Breast epithelium (tissue), 4 donors: Measurements from ENCODE around the gene RAMP3. TPM values are rescaled to one million over a fixed set of nuclear protein-coding genes. Genes with fewer than 3 reads are reported as not detected.
"Not testable (repeated sequence)": the region's sequence is repeated elsewhere in the genome, so short reads cannot be mapped to it uniquely, and the experiment has no call there.

Experiments used
- DNase-seq, 2 donors: peaks; one replicate each; pipeline ENCODE4 v3.0.0-alpha.2; 2019; ENCODE audit warnings: low spot score in 2 of 2
- H3K27ac ChIP-seq, 2 donors: fragments of 200-600 bp; sonication (generic) in 1 of 2; one replicate each; pipeline ENCODE4 v1.5.1; 2016 to 2019; ENCODE audit warnings: mild to moderate bottlenecking in 1 of 2
- H3K27me3 ChIP-seq, 2 donors: fragments of 200-600 bp; sonication (generic) in 1 of 2; one replicate each; pipeline versions ENCODE4 v1.5.1 to v1.6.0; 2017 to 2019; ENCODE audit warnings: control low read depth in 1 of 2, mild to moderate bottlenecking in 1 of 2
- H3K36me3 ChIP-seq: fragments of 200-600 bp; one replicate; pipeline ENCODE4 v1.5.1; 2019
- H3K4me1 ChIP-seq, 2 donors: fragments of 200-600 bp; sonication (generic); one replicate each; pipeline ENCODE4 v1.5.1; 2016 to 2019; ENCODE audit warnings: control low read depth in 1 of 2
- H3K4me3 ChIP-seq, 3 donors: fragments of 200-600 bp; sonication (generic); 1 replicate in 2 of 3; 2 replicates in 1 of 3; pipeline ENCODE4 v1.5.1; 2016 to 2019; ENCODE audit warnings: mild to moderate bottlenecking in 3 of 3, moderate library complexity in 2 of 3
- H3K9me3 ChIP-seq, 2 donors: fragments of 200-600 bp; sonication (generic) in 1 of 2; one replicate each; pipeline ENCODE4 v1.5.1; 2016 to 2019; ENCODE audit warnings: control low read depth in 1 of 2
- CTCF ChIP-seq, 3 donors: fragments of 450-650 bp; IDR thresholded peaks; one replicate each; pipeline ENCODE4 v1.5.1; 2016 to 2017; ENCODE audit warnings: antibody characterized with exemption in 3 of 3, mild to moderate bottlenecking in 3 of 3, moderate library complexity in 3 of 3
- POLR2A ChIP-seq: fragments of 450-650 bp; IDR thresholded peaks from one replicate; pipeline ENCODE4 v1.6.1; 2016; ENCODE audit warnings: antibody characterized with exemption, mild to moderate bottlenecking, moderate library complexity
- POLR2AphosphoS5 ChIP-seq, 3 donors: sonication (generic); formaldehyde crosslinking; IDR thresholded peaks; one replicate each; pipeline ENCODE4 v1.6.1; 2017; ENCODE audit warnings: antibody characterized with exemption in 3 of 3
- intact Hi-C: fragments of 100-400 bp; cut with DNase I; formaldehyde crosslinking; loops from one replicate; pipeline ENCODE4 v1.15.1; 2023; ENCODE audit warnings: low total_unique reads
- total RNA-seq, 3 donors: library from RNA; depleted of rRNA; stranded (reverse); fragments of >200 nt; gene quantifications; one replicate each; pipeline ENCODE4 v1.1.0, GENCODE V29; 2016

The RAMP3 gene
- total RNA-seq, 3 donors from 2014 or later, result 11.7 to 103 (median 76.8) TPM

GRCh38 chr7:45199506-45199905 is 41.9 kb downstream of the RAMP3 start:
- TF ChIP-seq POLR2A, result no peak
- no peak for TF ChIP-seq CTCF (IDR thresholded peaks at IDR 0.05)
- TF ChIP-seq POLR2AphosphoS5 (IDR thresholded peaks at IDR 0.05), result no peak
- no peaks in the 10 kb centered on the region for H3K9me3 ChIP-seq
- H3K27ac ChIP-seq, result no peak overlapping the region
- intact Hi-C loops, result no loop called here
- H3K4me1 ChIP-seq, result no peaks in the 10 kb centered on the region
- H3K4me3 ChIP-seq, result no peak overlapping the region
- no peak for DNase-seq
- H3K27me3 ChIP-seq, result no peaks in the 10 kb centered on the region
- no peaks in the 10 kb centered on the region for H3K36me3 ChIP-seq

DNA sequence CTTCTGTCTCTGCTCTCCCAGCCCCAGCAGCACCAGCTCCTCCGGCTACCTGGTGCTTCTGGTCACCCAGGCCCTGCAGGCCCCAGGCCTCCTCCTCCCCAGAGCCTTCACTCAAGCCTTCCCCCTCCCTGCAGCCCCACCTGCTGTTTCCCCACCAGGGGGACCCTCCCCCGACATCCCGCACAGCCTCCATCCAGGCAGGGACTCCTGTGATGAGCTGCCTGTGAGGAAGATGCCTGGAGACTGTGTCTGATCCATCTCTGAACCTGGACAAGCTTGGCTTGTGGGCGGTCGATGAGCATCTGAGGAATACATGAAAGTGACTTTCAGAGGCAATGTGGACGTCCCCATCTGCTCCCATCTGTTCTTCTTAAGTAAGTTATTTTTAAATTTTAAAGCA is 45.0 kb downstream of the RAMP3 start:
- intact Hi-C loops, result no loop called here
- TF ChIP-seq POLR2A (no peak), POLR2AphosphoS5 (IDR thresholded peaks at IDR 0.05) (no peak), CTCF (IDR thresholded peaks at IDR 0.05) (no peak)
- Histone ChIP-seq H3K27me3 (no peaks in the 10 kb centered on the region), H3K4me3 (no peak overlapping the region), H3K27ac (no peak overlapping the region), H3K9me3 (no peaks in the 10 kb centered on the region), H3K36me3 (no peaks in the 10 kb centered on the region), H3K4me1 (no peaks in the 10 kb centered on the region)
- no peak for DNase-seq

GRCh38 chr7:45203036-45203435 is 45.4 kb downstream of the RAMP3 start:
- TF ChIP-seq POLR2A, result no peak
- no peak for TF ChIP-seq CTCF (IDR thresholded peaks at IDR 0.05)
- no peak for TF ChIP-seq POLR2AphosphoS5 (IDR thresholded peaks at IDR 0.05)
- Histone ChIP-seq H3K27ac (peak overlapping the region in 1 of 2 donors; percentile 56), H3K27me3 (no peaks in the 10 kb centered on the region), H3K4me3 (no peak overlapping the region), H3K36me3 (no peaks in the 10 kb centered on the region), H3K9me3 (no peaks in the 10 kb centered on the region), H3K4me1 (no peaks in the 10 kb centered on the region)
- no peak for DNase-seq
- intact Hi-C loops, result no loop called here

DNA sequence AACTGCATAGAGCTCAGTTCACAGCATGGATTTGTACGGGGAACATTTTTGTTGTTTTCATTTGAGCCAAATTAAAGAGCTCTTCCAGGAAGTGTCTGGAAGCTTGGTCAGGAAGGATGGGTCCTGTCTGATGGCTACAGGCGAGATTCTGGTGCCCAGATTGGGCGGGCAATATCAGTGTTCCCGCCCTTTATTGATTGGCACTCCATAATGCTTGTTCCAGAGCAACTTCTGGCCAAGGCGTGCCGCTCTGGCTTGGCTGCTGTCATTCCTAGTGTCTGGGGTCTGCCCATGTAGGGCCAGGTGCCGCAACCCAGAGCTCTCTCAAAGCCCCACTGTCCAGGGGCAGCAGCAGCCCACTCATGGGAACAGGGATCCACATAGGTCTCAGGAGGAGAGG is 45.9 kb downstream of the RAMP3 start:
- H3K36me3 ChIP-seq, result no peaks in the 10 kb centered on the region
- H3K4me3 ChIP-seq, result peak overlapping the region in 1 of 3 donors; percentile 39
- no peaks in the 10 kb centered on the region for H3K27me3 ChIP-seq
- no peak for DNase-seq
- no peaks in the 10 kb centered on the region for H3K4me1 ChIP-seq
- H3K27ac ChIP-seq, result peak overlapping the region; percentile 38 to 56
- TF ChIP-seq POLR2A (no peak), CTCF (IDR thresholded peaks at IDR 0.05) (no peak), POLR2AphosphoS5 (IDR thresholded peaks at IDR 0.05) (no peak)
- intact Hi-C loops, result no loop called here
- no peaks in the 10 kb centered on the region for H3K9me3 ChIP-seq

DNA sequence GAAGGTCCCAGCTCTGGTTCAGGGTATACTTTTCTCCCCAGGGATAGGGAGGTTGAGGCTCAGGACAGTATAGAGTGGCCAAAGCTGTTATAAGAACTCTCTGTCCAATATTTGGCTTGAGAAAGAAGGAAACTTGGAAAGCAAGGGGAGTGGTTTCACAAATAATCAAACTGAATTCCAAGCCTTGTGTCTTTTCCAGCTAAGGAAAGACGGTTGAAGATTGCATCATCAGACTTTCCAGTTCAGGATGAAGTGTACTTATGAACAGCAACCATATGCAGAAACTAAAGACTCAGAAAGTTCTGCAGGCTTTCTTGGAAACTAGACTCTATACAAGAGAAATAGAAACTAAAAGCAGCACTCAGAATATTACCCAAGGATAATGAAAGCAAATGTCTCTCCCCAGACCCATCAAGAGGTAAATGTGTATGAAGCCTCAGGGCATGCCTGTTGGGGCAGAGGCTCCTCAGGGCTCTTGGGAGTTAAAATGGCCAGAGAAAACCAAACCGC is 46.4 kb downstream of the RAMP3 start:
- no peaks in the 10 kb centered on the region for H3K9me3 ChIP-seq
- H3K27ac ChIP-seq, result peak overlapping the region; percentile 38 to 69
- no peaks in the 10 kb centered on the region for H3K4me1 ChIP-seq
- peak overlapping the region; percentile 33 to 55 (median 39) for H3K4me3 ChIP-seq
- no peak for DNase-seq
- intact Hi-C loops, result no loop called here
- no peaks in the 10 kb centered on the region for H3K36me3 ChIP-seq
- no peaks in the 10 kb centered on the region for H3K27me3 ChIP-seq
- TF ChIP-seq CTCF (IDR thresholded peaks at IDR 0.05) (no peak), POLR2A (no peak), POLR2AphosphoS5 (IDR thresholded peaks at IDR 0.05) (no peak)

- H3K36me3 ChIP-seq, intact Hi-C loops, H3K27me3 ChIP-seq, H3K27ac ChIP-seq, H3K4me1 ChIP-seq, DNase-seq, H3K4me3 ChIP-seq, H3K9me3 ChIP-seq: not testable (repeated sequence)
Observed at GRCh38 chr7:45206266-45206665, 48.7 kb downstream of the RAMP3 start.

DNA sequence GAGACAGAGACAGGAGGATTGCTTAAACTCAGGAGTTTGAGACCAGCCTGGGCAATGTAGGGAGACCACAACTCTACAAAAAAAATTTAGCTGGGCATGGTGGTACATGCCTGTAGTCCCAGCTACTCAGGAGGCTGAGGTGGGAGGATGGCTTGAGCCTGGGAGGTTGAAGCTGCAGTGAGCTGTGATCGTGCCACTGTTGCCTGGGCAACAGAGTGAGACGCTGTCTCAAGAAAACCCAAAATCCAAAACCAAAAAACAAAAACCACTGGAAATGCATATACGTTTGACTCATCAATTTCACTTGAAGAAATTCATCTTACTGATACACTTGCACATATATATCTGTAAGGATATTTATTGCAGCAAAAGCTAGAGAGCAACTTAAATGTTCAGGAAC is 52.3 kb downstream of the RAMP3 start:
- intact Hi-C loops, H3K36me3 ChIP-seq, H3K4me1 ChIP-seq, H3K27me3 ChIP-seq, H3K9me3 ChIP-seq, DNase-seq, H3K4me3 ChIP-seq: not testable (repeated sequence)
- H3K27ac ChIP-seq, result peak overlapping the region in 1 of 2 donors; percentile 55
